Heart left ventricle (tissue), 16 donors: ENCODE results near the gene RGL2. TPM values are rescaled to one million over a fixed set of nuclear protein-coding genes. Genes with fewer than 3 reads are reported as not detected.

Source experiments
- ATAC-seq, 4 donors: fragments of 200-7000 bp; cut with Tn5 transposase; one replicate each; pipeline ENCODE4 v1.9.1; 2020 to 2022; ENCODE audit warnings: moderate library complexity in 4 of 4, mild to moderate bottlenecking in 3 of 4, moderate number of reproducible peaks in 1 of 4
- DNase-seq, 5 donors: peaks; one replicate each; pipeline ENCODE4 v3.0.0-alpha.2; 2020
- H3K27ac ChIP-seq, 12 donors: fragments of 200-600 bp; sonication (generic) in 4 of 12; one replicate each; pipeline versions ENCODE4 v1.5.0 to v1.8.0; 2016 to 2022; ENCODE audit warnings: mild to moderate bottlenecking in 2 of 12
- H3K27me3 ChIP-seq, 9 donors: fragments of 200-600 bp; sonication (generic) in 2 of 9; one replicate each; pipeline versions ENCODE4 v1.5.1 to v1.8.0; 2016 to 2022; ENCODE audit warnings: mild to moderate bottlenecking in 3 of 9
- H3K36me3 ChIP-seq, 9 donors: fragments of 200-600 bp; sonication (generic) in 2 of 9; one replicate each; pipeline versions ENCODE4 v1.5.0 to v1.8.0; 2018 to 2022; ENCODE audit warnings: mild to moderate bottlenecking in 2 of 9
- H3K4me1 ChIP-seq, 12 donors: fragments of 200-600 bp; sonication (generic) in 4 of 12; one replicate each; pipeline versions ENCODE4 v1.5.0 to v1.8.0; 2016 to 2022; ENCODE audit warnings: mild to moderate bottlenecking in 3 of 12
- H3K4me3 ChIP-seq, 12 donors: fragments of 200-600 bp; sonication (generic) in 4 of 12; one replicate each; pipeline versions ENCODE4 v1.5.0 to v1.8.0; 2017 to 2022; ENCODE audit warnings: mild to moderate bottlenecking in 9 of 12, moderate library complexity in 4 of 12
- H3K9me3 ChIP-seq, 12 donors: fragments of 200-600 bp; sonication (generic) in 4 of 12; one replicate each; pipeline versions ENCODE4 v1.5.0 to v1.8.0; 2016 to 2022; ENCODE audit warnings: mild to moderate bottlenecking in 1 of 12
- POLR2A ChIP-seq, 2 donors: fragments of 450-650 bp; IDR thresholded peaks; one replicate each; pipeline ENCODE4 v1.6.1; 2017; ENCODE audit warnings: antibody characterized with exemption in 2 of 2, mild to moderate bottlenecking in 2 of 2, moderate library complexity in 2 of 2
- WGBS, 4 donors: extraction: QIAGEN DNeasy Blood & Tissue Kit in 2 of 4; methylation state at CpG; one replicate each; pipeline versions ENCODE4 v1.1.5 to v1.1.7; 2013 to 2018; 5-methylcytosine and 5-hydroxymethylcytosine counted together
- intact Hi-C, 10 donors: fragments of 100-400 bp; cut with DNase I; formaldehyde crosslinking; loops; one replicate each; pipeline versions ENCODE4 v1.11.1 to v1.14.2; 2022
- polyA plus RNA-seq, 2 donors: library from polyadenylated mRNA; stranded (reverse); fragments of 200-250 nt; gene quantifications; one replicate each; pipeline ENCODE4 v1.2.3, GENCODE V29; 2013
- total RNA-seq, 9 donors: library from RNA; depleted of rRNA in 2 of 9; stranded (reverse); fragments of >200 nt in 2 of 9; fragmentation: NEBNext Ultra II Directional in 3 of 9; extraction: Animal tissue kit (Norgen Biotek cat#: 25700) in 3 of 9; gene quantifications; one replicate each; pipeline versions ENCODE4 v1.1.0 to v1.2.4, GENCODE V29; 2016 to 2023
- TF ChIP-seq, protein P1 (sequence below), 12 donors: fragments of 200-600 bp; sonication (generic) in 4 of 12; IDR thresholded peaks; one replicate each; pipeline versions ENCODE4 v1.5.0 to v1.8.0; 2018 to 2022; ENCODE audit warnings: antibody characterized with exemption in 12 of 12, mild to moderate bottlenecking in 5 of 12
- donor health status: ischemic (EF 13 %, LVEDD 7.1; RV severe dilation, severe dysfunction).
- donor health status: healthy with polysubstance abuse.
- donor health status: DM: no; HTN: yes; CAD: no.
- donor health status: DM: no; HTN: no; CAD: no.
- donor health status: ischemic (EF 25% LVEDD 6.9; RV normal size, moderate dysfunction).
- donor health status: ischemic (EF 25% LVEDD 5.7; RV mildly dilated, moderate dysfunction).
- donor health status: healthy.
- donor health status: DM: yes; HTN: yes; CAD: no.
- donor health status: ischemic (EF 35%, LVEDD 5.7; RV mildly dilated, moderate dysfunction).
- donor health status: nonischemic (EF 11% LVEDD 7.7; RV severe dilation, severe dysfunction).
- donor health status: DM: yes; HTN: yes; CAD: no.
- donor health status: PGD.
- donor health status: ischemic (EF 29% LVEDD 5.4; RV normal size, mild dysfunction).
- donor health status: nonischemic (EF 23%, LVEDD 6.1; RV moderate dilation, normal function).

RGL2 gene
- total and polyA plus RNA-seq, 11 donors = 34.9 to 67.8 (median 48.4) TPM

DNA sequence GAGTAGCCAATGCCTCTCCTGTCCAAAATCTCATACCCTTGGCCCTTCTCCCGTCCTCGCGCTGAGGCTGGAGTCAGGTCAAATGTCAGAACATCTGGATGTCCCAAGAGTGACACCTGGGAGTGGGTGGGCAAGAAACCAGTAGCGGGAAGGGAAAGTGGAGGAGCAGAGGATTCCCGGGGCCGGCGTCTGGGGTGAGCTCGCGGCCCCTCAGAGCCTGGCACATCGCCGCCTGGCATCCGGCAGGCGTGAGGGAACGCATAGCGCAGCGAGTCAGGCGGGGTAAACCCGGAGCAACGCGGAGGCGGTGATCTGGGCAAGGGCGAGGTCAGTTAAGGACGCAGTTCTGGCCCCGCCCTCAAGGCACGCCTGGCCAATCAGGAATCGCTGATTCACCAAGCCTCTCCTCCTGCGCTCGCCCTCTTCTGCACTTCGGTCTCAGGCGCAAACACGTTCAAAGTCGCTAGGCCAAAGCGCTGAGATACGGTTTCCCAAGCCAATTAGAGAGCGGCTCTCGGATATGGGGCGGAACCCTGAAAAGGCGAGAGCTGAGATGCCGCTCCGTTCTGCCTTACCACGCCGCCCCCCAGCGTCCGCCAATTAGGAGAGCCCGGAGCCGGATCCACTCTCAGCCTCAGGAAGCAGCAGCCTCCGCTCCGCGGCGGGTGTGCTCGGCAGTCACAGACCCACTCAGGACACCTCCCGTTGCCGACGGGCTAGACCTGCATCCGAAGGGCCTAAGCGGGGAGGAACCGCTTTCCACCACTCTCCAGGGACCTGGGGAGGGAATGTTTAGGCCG lies 49.6 kb downstream of the RGL2 start:
- Histone ChIP-seq H3K27me3 (no peaks in the 10 kb centered on the region), H3K9me3 (no peaks in the 10 kb centered on the region), H3K4me1 (peaks cover 0 to 31% (median 20%) of the 10 kb centered on the region in 12 donors), H3K27ac (peak overlapping the region; percentile 70 to 98 (median 92)), H3K36me3 (peaks cover 0 to 32% (median 7%) of the 10 kb centered on the region in 9 donors), H3K4me3 (peak overlapping the region; percentile 27 to 70 (median 64))
- intact Hi-C loops = loop anchor here (1.0 to 10.0 kb wide), 21 partner anchors 37 to 364 kb away; partner anchors contain the start of genes RXRB (in 4 of the 10), SLC39A7 (in 4 of the 10), RING1 (in 3 of the 10) and HSD17B8 (in 2 of the 10)
- TF ChIP-seq, protein P1, sequence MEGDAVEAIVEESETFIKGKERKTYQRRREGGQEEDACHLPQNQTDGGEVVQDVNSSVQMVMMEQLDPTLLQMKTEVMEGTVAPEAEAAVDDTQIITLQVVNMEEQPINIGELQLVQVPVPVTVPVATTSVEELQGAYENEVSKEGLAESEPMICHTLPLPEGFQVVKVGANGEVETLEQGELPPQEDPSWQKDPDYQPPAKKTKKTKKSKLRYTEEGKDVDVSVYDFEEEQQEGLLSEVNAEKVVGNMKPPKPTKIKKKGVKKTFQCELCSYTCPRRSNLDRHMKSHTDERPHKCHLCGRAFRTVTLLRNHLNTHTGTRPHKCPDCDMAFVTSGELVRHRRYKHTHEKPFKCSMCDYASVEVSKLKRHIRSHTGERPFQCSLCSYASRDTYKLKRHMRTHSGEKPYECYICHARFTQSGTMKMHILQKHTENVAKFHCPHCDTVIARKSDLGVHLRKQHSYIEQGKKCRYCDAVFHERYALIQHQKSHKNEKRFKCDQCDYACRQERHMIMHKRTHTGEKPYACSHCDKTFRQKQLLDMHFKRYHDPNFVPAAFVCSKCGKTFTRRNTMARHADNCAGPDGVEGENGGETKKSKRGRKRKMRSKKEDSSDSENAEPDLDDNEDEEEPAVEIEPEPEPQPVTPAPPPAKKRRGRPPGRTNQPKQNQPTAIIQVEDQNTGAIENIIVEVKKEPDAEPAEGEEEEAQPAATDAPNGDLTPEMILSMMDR (IDR thresholded peaks at IDR 0.05) = peak in 7 of 12 donors; percentile 17 to 59 (median 30)
- peak in 1 of 2 donors; percentile 80 for TF ChIP-seq POLR2A (IDR thresholded peaks at IDR 0.05)
- 0 to 1% (median 0%) methylated on average over 39 to 58 of the region's 58 CpGs for WGBS, 4 donors
- ATAC-seq (peak; percentile 96 to 97 (median 96)), DNase-seq (peak; percentile 97 to 99 (median 98))

DNA sequence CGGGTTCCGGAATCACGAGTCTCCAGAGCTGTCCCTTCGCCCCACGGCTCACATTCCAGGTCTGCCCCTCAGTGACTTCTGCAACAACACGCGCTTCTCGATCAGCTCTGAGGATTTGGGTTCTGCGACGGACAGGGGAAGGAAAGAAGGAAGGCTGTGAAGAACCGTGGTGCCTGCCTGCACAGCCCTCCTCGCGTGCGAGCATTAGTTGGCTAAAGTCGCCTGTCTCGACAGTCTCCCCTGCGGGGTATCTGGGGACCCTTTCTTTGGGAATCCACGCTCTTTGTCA lies 50.2 kb downstream of the RGL2 start:
- peak overlapping the region; percentile 12 to 70 (median 64) for H3K4me3 ChIP-seq
- TF ChIP-seq POLR2A (IDR thresholded peaks at IDR 0.05) = no peak
- TF ChIP-seq, protein P1 (IDR thresholded peaks at IDR 0.05) = peak in 3 of 12 donors; percentile 2 to 11 (median 10)
- intact Hi-C loops = loop anchor here (1.0 to 10.0 kb wide), 20 partner anchors 36 to 364 kb away; partner anchors contain the start of genes RING1 (in 3 of the 10), RXRB (in 3 of the 10), SLC39A7 (in 3 of the 10) and HSD17B8 (in 2 of the 10)
- H3K27ac ChIP-seq = peak overlapping the region; percentile 70 to 98 (median 90)
- no peaks in the 10 kb centered on the region for H3K9me3 ChIP-seq
- H3K4me1 ChIP-seq = peaks cover 0 to 31% (median 20%) of the 10 kb centered on the region in 12 donors
- peaks cover 0 to 28% (median 7%) of the 10 kb centered on the region in 9 donors for H3K36me3 ChIP-seq
- H3K27me3 ChIP-seq = no peaks in the 10 kb centered on the region
- ATAC-seq = peak in 3 of 4 donors; percentile 1 to 22 (median 6)
- 1 to 2% (median 1%) methylated on average over 11 to 18 of the region's 18 CpGs for WGBS, 4 donors
- DNase-seq = no peak

DNA sequence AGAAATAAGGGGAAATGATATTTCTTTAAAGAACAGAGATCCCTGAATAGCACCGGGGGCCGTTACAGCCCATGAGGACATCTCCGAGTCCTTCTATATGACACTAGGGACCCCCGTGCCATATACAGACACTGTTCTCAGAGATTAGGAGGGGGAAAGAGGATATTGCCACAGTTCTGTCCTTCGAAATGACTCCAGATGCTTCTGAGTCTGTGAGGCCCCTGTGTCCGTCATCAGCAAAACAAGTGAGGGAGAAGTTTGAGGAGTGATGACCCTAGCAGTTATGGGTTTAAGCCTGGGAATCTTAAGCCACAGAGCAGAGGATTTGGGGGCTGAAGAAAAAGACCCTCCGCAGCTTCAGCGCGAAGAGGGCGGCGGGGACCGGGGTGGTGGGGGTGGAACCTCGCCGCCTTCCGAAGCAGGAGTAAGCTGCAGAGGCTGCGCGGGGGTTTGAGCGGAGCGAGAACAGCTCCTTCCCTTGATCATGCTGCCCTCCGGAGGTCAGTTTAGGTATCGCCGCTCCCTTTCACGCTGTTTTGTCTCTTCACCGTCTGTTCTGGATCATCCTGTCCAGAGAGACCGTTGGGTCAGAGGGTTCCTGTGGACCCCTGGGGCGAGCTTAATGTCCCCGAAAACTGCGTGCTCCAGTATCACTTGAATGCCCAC lies 50.6 kb downstream of the RGL2 start:
- H3K9me3 ChIP-seq = no peaks in the 10 kb centered on the region
- H3K27me3 ChIP-seq = no peaks in the 10 kb centered on the region
- peak; percentile 40 to 70 (median 64) for ATAC-seq
- peak; percentile 81 to 93 (median 88) for DNase-seq
- H3K4me1 ChIP-seq = peaks cover 0 to 31% (median 20%) of the 10 kb centered on the region in 12 donors
- intact Hi-C loops = loop anchor here (1.0 to 10.0 kb wide), 20 partner anchors 36 to 363 kb away; partner anchors contain the start of genes RING1 (in 3 of the 10), RXRB (in 3 of the 10), SLC39A7 (in 3 of the 10) and HSD17B8 (in 2 of the 10)
- TF ChIP-seq, protein P1 (IDR thresholded peaks at IDR 0.05) = peak; percentile 95 to 99 (median 98)
- no peak for TF ChIP-seq POLR2A (IDR thresholded peaks at IDR 0.05)
- peaks cover 0 to 25% (median 7%) of the 10 kb centered on the region in 9 donors for H3K36me3 ChIP-seq
- WGBS, 4 donors = 3 to 6% (median 4%) methylated on average over 28 of the region's 28 CpGs
- H3K4me3 ChIP-seq = peak overlapping the region; percentile 12 to 70 (median 64)
- peak overlapping the region; percentile 70 to 98 (median 90) for H3K27ac ChIP-seq
